Middle frontal gyrus (tissue), 1 donor: ENCODE results near the gene SLC39A12.

ENCODE experiments used
- DNase-seq: peaks from one replicate; pipeline ENCODE4 v3.0.0-alpha.2; 2015; ENCODE audit warnings: low spot score; ENCODE audit errors: extremely low spot score

Gene SLC39A12

DNA sequence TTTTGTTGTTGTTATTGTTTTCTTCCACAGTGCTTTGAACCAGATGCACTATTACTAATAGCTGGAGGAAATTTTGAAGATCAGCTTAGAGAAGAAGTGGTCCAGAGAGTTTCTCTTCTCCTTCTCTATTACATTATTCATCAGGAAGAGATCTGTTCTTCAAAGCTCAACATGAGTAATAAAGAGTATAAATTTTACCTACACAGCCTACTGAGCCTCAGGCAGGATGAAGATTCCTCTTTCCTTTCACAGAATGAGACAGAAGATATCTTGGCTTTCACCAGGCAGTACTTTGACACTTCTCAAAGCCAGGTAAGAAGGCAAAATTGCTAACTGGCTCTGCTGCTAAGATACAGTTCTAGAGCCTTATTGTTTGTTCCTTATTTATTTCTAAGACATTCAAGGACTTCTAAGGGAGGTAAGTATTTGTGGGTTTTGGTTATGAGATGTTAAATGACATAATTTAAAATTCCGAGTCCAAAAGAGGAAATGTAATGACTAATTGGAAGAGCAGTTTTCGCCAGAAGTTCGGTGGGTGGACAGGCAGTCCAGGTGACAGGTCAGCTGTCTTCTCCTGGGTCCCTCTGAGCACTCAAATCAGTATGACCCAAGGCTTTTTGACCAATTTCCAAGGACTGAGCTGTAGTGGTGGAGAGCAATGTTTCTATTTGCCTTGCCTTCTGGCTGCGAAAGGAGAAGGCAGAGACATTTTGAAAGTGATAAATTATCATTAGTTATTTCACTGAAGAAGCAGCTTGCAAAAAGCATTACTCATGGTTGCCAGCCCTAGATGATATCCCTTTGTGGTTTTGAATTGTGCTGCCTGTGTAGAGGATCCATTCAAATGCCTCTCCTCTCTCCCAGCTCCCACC, 10.1 kb downstream of the SLC39A12 start:
- no peak for DNase-seq

DNA sequence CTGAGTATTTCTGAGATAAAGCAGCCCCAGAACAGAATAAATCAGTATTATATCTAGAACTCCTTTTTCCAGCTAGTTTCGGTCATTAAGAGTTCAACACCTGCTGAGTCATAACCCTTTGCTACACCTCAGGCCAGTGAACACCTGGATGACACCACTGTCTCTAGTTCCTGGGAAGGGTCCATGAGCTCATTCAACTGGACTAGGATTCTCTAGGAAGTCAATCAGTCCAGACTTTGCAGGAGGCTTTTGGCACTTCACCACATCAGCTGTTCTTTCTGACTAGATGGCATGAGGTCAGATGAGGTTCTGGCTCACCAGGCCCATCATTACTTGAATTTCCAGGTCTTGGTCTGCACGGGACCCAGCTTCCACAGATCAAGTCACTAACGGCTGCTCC, 11.7 kb downstream of the SLC39A12 start:
- no peak for DNase-seq

- no peak for DNase-seq
These were observed 14.0 kb downstream of the SLC39A12 start for GRCh38 chr10:17965649-17966235.

DNA sequence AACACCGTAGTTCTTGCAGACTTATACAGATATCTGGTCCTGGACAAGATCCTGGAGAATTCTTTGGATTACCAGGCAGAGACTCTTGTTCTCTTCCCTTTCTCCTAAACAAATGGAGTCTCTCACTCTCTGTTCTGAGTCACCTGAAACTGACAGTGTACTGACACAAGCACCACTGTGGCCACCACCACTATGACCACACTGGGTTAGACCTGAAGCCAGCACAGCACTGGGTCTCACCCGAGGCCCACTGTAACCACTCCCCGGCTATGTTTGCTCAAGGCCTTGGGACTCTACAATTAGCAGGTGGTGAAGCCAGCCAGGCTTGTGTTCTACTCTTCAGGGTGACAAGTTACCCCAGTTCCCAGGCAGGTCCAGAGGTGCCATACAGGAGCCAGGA, 22.8 kb downstream of the SLC39A12 start:
- no peak for DNase-seq

DNA sequence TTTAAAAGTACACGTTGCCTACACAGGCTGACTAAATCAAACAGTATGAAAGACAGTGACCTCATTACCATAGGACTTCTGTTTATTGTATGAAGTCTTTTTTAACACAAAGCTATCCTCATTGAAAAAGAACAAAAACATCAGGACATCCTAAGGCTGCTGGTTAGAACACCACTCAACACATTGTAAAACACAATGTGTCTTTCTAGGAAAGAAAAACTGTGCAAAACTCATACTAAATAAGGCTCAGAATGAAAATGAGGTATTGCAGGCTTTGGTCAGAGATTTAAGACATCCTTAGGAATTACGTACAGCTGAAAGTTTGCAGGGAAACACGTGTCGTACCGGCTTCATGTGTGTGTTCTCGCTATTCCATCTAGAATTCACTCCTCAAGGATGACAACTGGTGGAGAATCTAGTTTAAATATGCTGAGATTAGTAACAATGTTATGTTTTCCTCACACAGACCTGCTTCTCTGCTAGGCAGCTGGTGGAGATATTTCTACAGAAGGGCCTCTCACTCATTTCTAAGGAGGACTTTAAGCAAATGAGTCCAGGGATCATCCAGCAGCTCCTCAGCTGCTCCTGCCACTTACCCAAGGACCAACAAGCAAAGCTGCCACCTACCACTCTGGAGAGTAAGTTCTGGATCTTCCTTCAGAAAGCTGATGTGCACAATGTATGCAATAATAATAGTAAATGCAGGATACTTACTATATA, 29.3 kb downstream of the SLC39A12 start:
- no peak for DNase-seq

GRCh38 chr10:17981766-17982380, 30.2 kb downstream of the SLC39A12 start:
- no peak for DNase-seq

DNA sequence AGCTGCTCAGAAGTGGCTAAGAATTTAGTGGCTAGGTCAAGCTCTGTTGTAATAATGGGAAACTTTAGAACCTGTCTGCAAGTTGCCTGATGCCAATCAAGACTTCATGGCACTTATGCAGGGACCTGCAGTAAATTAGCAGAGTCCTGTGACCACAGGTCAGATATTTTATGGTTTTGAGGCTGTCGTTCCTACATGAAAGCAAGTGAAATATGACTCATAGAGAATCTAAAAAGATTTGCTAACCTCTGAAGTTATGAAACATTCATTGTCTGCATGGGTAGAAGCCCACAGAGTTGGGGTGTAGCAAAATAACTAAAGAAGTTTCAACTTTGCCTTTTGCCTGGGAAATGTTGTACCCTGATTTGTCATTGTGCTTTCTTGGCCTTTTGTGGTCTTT, 32.3 kb downstream of the SLC39A12 start:
- DNase-seq: no peak

DNA sequence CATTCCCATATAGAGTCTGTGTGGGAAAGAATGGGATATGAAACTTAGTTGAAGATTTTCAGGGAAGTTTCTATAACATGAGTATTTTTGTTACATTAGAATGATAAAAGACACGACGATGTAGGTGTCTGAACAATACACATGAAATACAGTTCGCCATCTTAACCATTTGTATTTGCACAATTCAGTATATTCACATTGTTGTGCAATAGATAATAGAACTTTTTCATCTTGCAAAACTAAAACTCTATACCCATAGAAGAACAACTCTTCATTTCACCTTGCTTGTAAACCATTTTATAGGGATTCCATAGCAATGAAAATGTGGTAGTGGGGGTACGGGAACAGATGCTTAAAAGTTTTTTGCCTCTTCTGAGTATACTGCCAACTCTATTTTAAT, 32.8 kb downstream of the SLC39A12 start:
- no peak for DNase-seq

DNA sequence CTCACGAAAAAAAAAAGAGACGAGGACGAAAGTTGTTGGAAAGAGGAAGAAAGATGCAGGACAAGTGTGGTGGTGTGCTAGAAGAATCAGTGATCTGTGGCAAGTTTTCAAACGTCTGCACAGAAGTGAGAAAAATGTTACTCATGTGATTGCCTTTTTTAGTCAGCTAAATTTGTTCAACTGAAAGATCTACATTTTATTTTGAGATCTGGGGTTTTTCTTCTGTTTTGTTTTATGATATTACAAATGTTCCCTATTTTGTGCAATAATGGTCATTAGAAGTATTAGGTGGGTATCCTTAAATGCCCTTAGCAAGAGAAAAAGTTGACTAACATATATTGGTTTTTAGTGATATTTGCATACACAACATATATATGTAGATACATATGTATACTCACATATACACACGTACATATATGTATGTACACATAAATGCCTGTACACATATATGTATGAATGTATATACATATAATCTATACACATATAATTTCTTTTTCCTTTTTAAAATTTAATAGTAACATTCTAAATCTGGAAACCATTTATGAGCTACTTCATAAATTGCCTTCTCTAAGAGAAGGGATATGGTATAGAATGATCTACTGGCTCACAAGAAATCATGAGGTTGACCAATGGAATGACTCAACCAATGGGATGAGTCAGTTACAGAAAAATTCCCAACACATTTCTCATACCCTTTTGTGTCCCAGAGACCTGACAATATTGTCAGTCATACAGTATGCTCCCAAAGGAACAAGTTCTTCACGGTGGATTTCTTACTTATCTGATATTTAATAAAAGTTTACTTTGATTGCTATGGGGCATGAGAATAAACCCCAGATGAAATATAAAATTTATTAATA, 38.4 kb downstream of the SLC39A12 start:
- DNase-seq: no peak

DNA sequence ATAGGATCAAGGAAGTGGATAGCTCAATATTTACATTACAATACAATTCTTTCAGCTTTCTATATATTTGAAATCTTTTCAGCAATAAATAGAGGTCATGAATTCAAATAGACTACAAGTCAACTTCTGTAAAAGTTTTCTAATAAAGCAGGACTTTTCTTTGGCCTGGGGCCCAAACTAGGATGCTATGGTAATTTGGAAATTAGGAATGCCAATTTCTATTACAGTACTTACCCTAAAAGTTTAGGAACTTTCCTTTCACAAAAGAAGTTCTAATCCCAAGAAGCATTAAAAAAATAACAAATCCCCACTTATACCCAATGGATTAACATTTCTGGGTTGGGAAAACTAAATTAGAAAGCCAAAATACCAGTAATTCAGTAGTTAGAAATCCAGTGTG, 40.5 kb downstream of the SLC39A12 start:
- no peak for DNase-seq

- no peak for DNase-seq
These were observed 41.6 kb downstream of the SLC39A12 start for GRCh38 chr10:17993361-17993760.

GRCh38 chr10:18000601-18001000, 48.9 kb downstream of the SLC39A12 start:
- DNase-seq: no peak

DNA sequence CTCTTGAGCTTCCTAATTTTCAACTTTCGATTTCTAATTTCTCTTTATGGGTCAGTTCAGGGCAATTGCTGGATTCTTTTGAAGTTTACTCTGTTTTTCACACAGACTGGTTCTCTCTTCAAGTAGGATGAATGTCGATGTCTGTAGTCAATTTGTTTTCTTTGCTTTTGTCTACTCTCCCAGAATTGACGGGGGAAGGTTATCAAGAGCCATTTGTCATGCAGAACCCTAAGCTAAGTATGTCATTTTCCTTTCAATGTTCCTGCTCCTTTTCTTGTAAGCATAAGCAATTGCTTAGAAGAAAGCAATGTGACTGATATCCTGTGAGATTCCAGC, 53.7 kb downstream of the SLC39A12 start:
- DNase-seq: no peak

DNA sequence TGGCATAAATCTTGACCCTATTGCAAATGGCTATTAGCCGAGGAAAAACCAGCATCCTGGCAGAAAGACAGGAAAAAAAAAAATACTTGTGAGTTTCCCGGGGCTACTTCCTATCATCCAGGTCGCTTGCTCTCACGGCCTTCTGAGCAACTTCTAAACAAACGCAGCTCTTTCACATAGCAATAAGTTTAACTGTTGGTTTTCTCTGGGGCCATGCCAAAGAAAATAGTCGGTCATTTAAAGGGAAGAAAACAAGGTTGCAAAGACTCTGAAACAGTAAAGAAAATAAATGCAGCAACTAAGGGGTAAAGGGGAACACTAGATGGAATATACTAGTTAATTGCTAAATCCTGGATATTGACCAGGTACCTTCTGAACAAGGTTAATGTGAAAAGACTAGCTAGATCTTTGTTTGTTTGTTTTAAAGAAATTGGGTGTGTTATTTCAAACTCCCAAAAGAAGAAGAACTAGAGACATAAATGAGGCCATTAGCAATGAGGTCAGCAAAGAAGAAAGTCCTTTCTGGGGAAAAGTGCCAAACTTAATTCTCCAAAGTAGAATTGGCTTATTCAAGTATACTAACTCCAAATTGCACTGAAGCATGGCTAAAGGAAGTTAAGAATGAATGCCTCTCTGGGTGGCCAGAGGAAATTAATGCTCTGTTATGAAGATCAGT, 54.2 kb downstream of the SLC39A12 start:
- DNase-seq: no peak

GRCh38 chr10:18008986-18009385, 57.3 kb downstream of the SLC39A12 start:
- DNase-seq: no peak

DNA sequence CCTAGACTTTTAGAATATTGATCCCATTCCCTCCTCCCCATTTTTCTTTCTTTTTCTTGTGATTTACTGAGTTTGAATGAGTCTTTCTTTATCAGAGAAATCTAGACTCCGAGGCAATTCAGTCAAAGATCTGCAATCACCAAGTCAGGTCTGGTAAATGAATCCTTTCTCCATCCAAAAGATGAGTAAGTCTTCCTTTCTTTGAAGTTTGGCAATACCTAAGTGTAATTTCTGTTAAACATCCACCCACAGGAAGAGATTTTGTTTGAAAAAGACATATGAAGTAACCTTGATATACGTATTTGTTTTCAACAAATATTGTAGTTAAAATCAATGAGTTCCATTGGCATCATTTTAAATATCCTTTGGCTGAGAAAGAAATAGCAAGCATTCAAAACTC, 58.3 kb downstream of the SLC39A12 start:
- DNase-seq: no peak

GRCh38 chr10:18020523-18020922, 68.8 kb downstream of the SLC39A12 start:
- DNase-seq: no peak

GRCh38 chr10:18021725-18022480, 70.2 kb downstream of the SLC39A12 start:
- DNase-seq: no peak

GRCh38 chr10:18043148-18044006, 91.7 kb downstream of the SLC39A12 start:
- no peak for DNase-seq
